Esophagus squamous epithelium (tissue), 4 donors: ENCODE results near the gene SNX1.

Experiments used
- POLR2A ChIP-seq, 4 donors: fragments of 450-650 bp; IDR thresholded peaks; one replicate each; pipeline ENCODE4 v1.6.1; 2017; ENCODE audit warnings: antibody characterized with exemption in 4 of 4, mild to moderate bottlenecking in 4 of 4, moderate library complexity in 3 of 4
- TF ChIP-seq, protein P1 (sequence below), 6 experiments: fragments of 450-650 bp in 4 of 6; fragments of 200-600 bp in 2 of 6; sonication (generic) in 2 of 6; IDR thresholded peaks; one replicate each; pipeline ENCODE4 v1.5.1; 2016 to 2019; ENCODE audit warnings: antibody characterized with exemption in 6 of 6, mild to moderate bottlenecking in 4 of 6, moderate library complexity in 4 of 6

DNA sequence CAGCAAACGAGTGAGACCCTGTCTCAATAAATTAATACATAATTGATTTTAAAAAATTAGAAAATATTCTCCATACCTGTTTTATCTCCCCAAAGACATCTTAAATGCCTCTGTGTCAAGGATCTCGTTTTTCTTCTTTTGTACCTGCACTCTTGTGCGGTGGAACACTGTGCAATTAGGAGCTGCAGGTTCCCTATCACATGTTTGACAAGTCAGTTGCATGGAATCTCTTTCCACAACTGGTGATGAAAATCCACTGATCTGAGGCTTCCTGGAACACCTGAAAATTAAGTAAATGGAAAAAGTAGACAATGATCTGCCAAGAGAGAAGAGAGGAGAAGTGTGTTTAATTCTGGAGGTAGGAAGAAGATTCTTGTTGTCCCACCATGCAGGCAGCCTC lies 52.8 kb downstream of the SNX1 start:
- no peak for TF ChIP-seq POLR2A (IDR thresholded peaks at IDR 0.05)
- TF ChIP-seq, protein P1, sequence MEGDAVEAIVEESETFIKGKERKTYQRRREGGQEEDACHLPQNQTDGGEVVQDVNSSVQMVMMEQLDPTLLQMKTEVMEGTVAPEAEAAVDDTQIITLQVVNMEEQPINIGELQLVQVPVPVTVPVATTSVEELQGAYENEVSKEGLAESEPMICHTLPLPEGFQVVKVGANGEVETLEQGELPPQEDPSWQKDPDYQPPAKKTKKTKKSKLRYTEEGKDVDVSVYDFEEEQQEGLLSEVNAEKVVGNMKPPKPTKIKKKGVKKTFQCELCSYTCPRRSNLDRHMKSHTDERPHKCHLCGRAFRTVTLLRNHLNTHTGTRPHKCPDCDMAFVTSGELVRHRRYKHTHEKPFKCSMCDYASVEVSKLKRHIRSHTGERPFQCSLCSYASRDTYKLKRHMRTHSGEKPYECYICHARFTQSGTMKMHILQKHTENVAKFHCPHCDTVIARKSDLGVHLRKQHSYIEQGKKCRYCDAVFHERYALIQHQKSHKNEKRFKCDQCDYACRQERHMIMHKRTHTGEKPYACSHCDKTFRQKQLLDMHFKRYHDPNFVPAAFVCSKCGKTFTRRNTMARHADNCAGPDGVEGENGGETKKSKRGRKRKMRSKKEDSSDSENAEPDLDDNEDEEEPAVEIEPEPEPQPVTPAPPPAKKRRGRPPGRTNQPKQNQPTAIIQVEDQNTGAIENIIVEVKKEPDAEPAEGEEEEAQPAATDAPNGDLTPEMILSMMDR (IDR thresholded peaks at IDR 0.05) = no peak
